Left ventricle myocardium superior (tissue), 1 donor: ENCODE measurements around the gene GAB2. TPM values are rescaled to one million over a fixed set of nuclear protein-coding genes. Genes with fewer than 3 reads are reported as not detected.
"Not testable (repeated sequence)": the region's sequence is repeated elsewhere in the genome, so short reads cannot be mapped to it uniquely, and the experiment has no call there.

Experiments
- ATAC-seq: fragments of 200-7000 bp; cut with Tn5 transposase; one replicate; pipeline ENCODE4 v1.9.1; 2020; ENCODE audit warnings: mild to moderate bottlenecking, moderate library complexity
- DNase-seq: peaks from one replicate; pipeline ENCODE4 v3.0.0-alpha.2; 2020
- intact Hi-C: fragments of 100-400 bp; cut with micrococcal nuclease; formaldehyde crosslinking; loops from one replicate; pipeline ENCODE4 v1.11.0; 2022
- total RNA-seq: library from RNA; stranded (reverse); fragmentation: NEBNext Ultra II Directional; extraction: Animal tissue kit (Norgen Biotek cat#: 25700); gene quantifications from one replicate; pipeline ENCODE4 v1.2.1, GENCODE V29; 2021
- donor health status: DM: no; HTN: yes; CAD: no; lungs with severe emphysema.

The GAB2 gene
- total RNA-seq, 1 donor from 2014 or later = 17.2 TPM

GRCh38 chr11:78188286-78189173 is 229.1 kb downstream of the GAB2 start, which contains the start of the genes KCTD21 and USP35:
TSS of gene KCTD21 (minus strand) at chr11:78188626. CDS start at chr11:78174554, 14,072 bp downstream.
TSS of gene USP35 (plus strand) at chr11:78188919. CDS start at chr11:78196246, 7,327 bp downstream.
- peak; percentile 97 for ATAC-seq

GRCh38 chr11:78187366-78188285 is 230.0 kb downstream of the GAB2 start:
- DNase-seq (no peak), ATAC-seq (no peak)
- intact Hi-C loops = no loop called here

More at GRCh38 chr11:78188286-78189173, 229.1 kb downstream of the GAB2 start, which contains the start of the genes KCTD21 and USP35:
- intact Hi-C loops = no loop called here
- DNase-seq = peak; percentile 99

GRCh38 chr11:78181185-78181584 is 236.4 kb downstream of the GAB2 start:
- ATAC-seq = no peak
- intact Hi-C loops = no loop called here
- DNase-seq = no peak

- DNase-seq (no peak), ATAC-seq (no peak)
- intact Hi-C loops = no loop called here
Measured at GRCh38 chr11:78180751-78181150, 236.9 kb downstream of the GAB2 start.

- peak; percentile 49 for ATAC-seq
- DNase-seq = no peak
- intact Hi-C loops = no loop called here
Measured at GRCh38 chr11:78179459-78180071, 238.1 kb downstream of the GAB2 start.

GRCh38 chr11:78177216-78177615 is 240.4 kb downstream of the GAB2 start:
- no peak for ATAC-seq

GRCh38 chr11:78176605-78177141 is 240.9 kb downstream of the GAB2 start:
- intact Hi-C loops = no loop called here
- ATAC-seq (no peak), DNase-seq (no peak)

More at GRCh38 chr11:78177216-78177615, 240.4 kb downstream of the GAB2 start:
- DNase-seq = no peak
- intact Hi-C loops = no loop called here

- ATAC-seq, DNase-seq, intact Hi-C loops: not testable (repeated sequence)
Measured at GRCh38 chr11:78175862-78176261, 241.8 kb downstream of the GAB2 start.

GRCh38 chr11:78171951-78172350 is 245.7 kb downstream of the GAB2 start:
- ATAC-seq = no peak
- intact Hi-C loops = no loop called here
- no peak for DNase-seq

- DNase-seq (no peak), ATAC-seq (no peak)
- intact Hi-C loops = no loop called here
Measured at GRCh38 chr11:78170874-78171549, 246.6 kb downstream of the GAB2 start.

GRCh38 chr11:78170413-78170812 is 247.2 kb downstream of the GAB2 start:
- intact Hi-C loops = no loop called here
- DNase-seq = no peak

GRCh38 chr11:78168539-78169477 is 248.8 kb downstream of the GAB2 start:
- ATAC-seq = peak; percentile 94
- peak; percentile 90 for DNase-seq
- intact Hi-C loops = no loop called here

More at GRCh38 chr11:78170413-78170812, 247.2 kb downstream of the GAB2 start:
- no peak for ATAC-seq

GRCh38 chr11:78166855-78167469 is 250.7 kb downstream of the GAB2 start:
- intact Hi-C loops = no loop called here

More at GRCh38 chr11:78166855-78167469, 250.7 kb downstream of the GAB2 start:
- no peak for ATAC-seq
- no peak for DNase-seq
